K562 (cell line): ENCODE results near the gene GADD45G.

Experiments
- CREB1 ChIP-seq, 2 experiments: sonication (generic) in 1 of 2; formaldehyde crosslinking in 1 of 2; IDR thresholded peaks; 2 replicates each; pipeline versions ENCODE4 v1.6.1 to v1.8.0; 2012 to 2022; ENCODE audit warnings: inconsistent platforms in 1 of 2, mild to moderate bottlenecking in 1 of 2, missing genetic modification reagents in 1 of 2, moderate library complexity in 1 of 2
- CTCF ChIP-seq, 3 experiments: IDR thresholded peaks in 2 of 3; conservative IDR thresholded peaks in 1 of 3; 2 replicates each; pipeline ENCODE4 v1.5.1; 2011 to 2012; ENCODE audit warnings: low read length in 3 of 3, mild to moderate bottlenecking in 3 of 3, control low read depth in 2 of 3, improper control_type of control experiment in 1 of 3, inconsistent platforms in 1 of 3, low read depth in 1 of 3, mixed read lengths in 1 of 3, moderate library complexity in 1 of 3; ENCODE audit not compliant: insufficient read depth in 2 of 3
- CXXC5 ChIP-seq: fragments of 250-450 bp; sonication (Bioruptor Pico); IDR thresholded peaks from 2 replicates; pipeline ENCODE4 v1.8.0; 2022; ENCODE audit warnings: inconsistent platforms, mild to moderate bottlenecking, moderate library complexity
- ESRRB ChIP-seq: fragments of 250-450 bp; sonication (Bioruptor Pico); IDR thresholded peaks from 2 replicates; pipeline ENCODE4 v1.5.0; 2020; ENCODE audit warnings: mild to moderate bottlenecking, moderate library complexity, borderline replicate concordance
- FOXK2 ChIP-seq, 2 experiments: fragments of 450-650 bp; IDR thresholded peaks in 1 of 2; conservative IDR thresholded peaks in 1 of 2; 2 replicates each; pipeline ENCODE4 v1.6.1; 2016; ENCODE audit warnings: low read depth in 2 of 2, mild to moderate bottlenecking in 1 of 2
- HCFC1 ChIP-seq: IDR thresholded peaks from 2 replicates; pipeline ENCODE4 v1.6.1; 2012; ENCODE audit warnings: low read depth, low read length, improper control_type of control experiment
- HDAC6 ChIP-seq: IDR thresholded peaks from 2 replicates; pipeline ENCODE4 v1.6.1; 2012; ENCODE audit warnings: low read depth, mild to moderate bottlenecking, control low read depth, inconsistent platforms, low read length, moderate library complexity
- NR1H2 ChIP-seq: sonication (generic); formaldehyde crosslinking; IDR thresholded peaks from 2 replicates; pipeline ENCODE4 v1.4.0; 2020; ENCODE audit warnings: mild to moderate bottlenecking, missing genetic modification reagents
- RBBP5 ChIP-seq: fragments of 200-600 bp; sonication (generic); IDR thresholded peaks from 2 replicates; pipeline ENCODE4 v1.6.1; 2012; ENCODE audit warnings: borderline replicate concordance, mild to moderate bottlenecking, low read length, control low read depth, inconsistent platforms; ENCODE audit not compliant: insufficient read depth, poor library complexity, severe bottlenecking
- REST ChIP-seq, 2 experiments: fragments of 450-650 bp; formaldehyde crosslinking in 1 of 2; IDR thresholded peaks; 2 replicates each; pipeline versions ENCODE4 v1.4.0 to v1.6.1; 2014 to 2020; ENCODE audit warnings: mild to moderate bottlenecking in 2 of 2, borderline replicate concordance in 1 of 2, low read depth in 1 of 2
- TBP ChIP-seq: optimal IDR thresholded peaks from 2 replicates; pipeline ENCODE3; 2011; ENCODE audit warnings: low read depth, low read length, improper control_type of control experiment
- ZBTB8A ChIP-seq: fragments of 450-650 bp; IDR thresholded peaks from 2 replicates; pipeline ENCODE4 v1.6.1; 2018; ENCODE audit warnings: mild to moderate bottlenecking, moderate library complexity; ENCODE audit not compliant: partially characterized antibody
- ZNF121 ChIP-seq: sonication (generic); formaldehyde crosslinking; conservative IDR thresholded peaks from 2 replicates; pipeline ENCODE4 v1.8.0; 2022; ENCODE audit warnings: missing genetic modification reagents
- ZNF592 ChIP-seq: fragments of 450-650 bp; IDR thresholded peaks from 2 replicates; pipeline ENCODE4 v1.6.1; 2017; ENCODE audit warnings: antibody characterized with exemption, mild to moderate bottlenecking

- TF ChIP-seq ZBTB8A (no peak), ESRRB (CRISPR knock-in tag) (no peak), FOXK2 (conservative IDR thresholded peaks at IDR 0.05 in 1 of 2, IDR thresholded peaks at IDR 0.05 in 1 of 2; ENCODE audit: low read depth in 2 of 2) (no peak), CTCF (IDR thresholded peaks at IDR 0.05 in 2 of 3, conservative IDR thresholded peaks at IDR 0.05 in 1 of 3; ENCODE audit: insufficient read depth in 2 of 3, low read depth in 1 of 3, low read length in 3 of 3) (no peak), ZNF121 (CRISPR knock-in tag) (no peak), REST (IDR thresholded peaks at IDR 0.05; ENCODE audit: borderline replicate concordance) (no peak), REST (CRISPR knock-in tag; IDR thresholded peaks at IDR 0.05; ENCODE audit: low read depth) (no peak), NR1H2 (CRISPR knock-in tag) (no peak), CXXC5 (no peak), TBP (no peak), HDAC6 (no peak), ZNF592 (no peak), CREB1 (IDR thresholded peaks at IDR 0.05) (no peak), CREB1 (CRISPR knock-in tag; IDR thresholded peaks at IDR 0.05) (no peak), RBBP5 (no peak), HCFC1 (no peak)
Measured at GRCh38 chr9:89637787-89638186, 33.0 kb downstream of the GADD45G start.
